Activated naive CD4-positive, alpha-beta T cell (primary cell): Measurements from ENCODE around the gene THAP9.
"Not testable (repeated sequence)": the region's sequence is repeated elsewhere in the genome, so short reads cannot be mapped to it uniquely, and the experiment has no call there.

Source experiments
- DNase-seq, 4 experiments: peaks; one replicate each; lab custom pipeline; 2025; lab: John Stamatoyannopoulos, UW

The THAP9 gene, protein sequence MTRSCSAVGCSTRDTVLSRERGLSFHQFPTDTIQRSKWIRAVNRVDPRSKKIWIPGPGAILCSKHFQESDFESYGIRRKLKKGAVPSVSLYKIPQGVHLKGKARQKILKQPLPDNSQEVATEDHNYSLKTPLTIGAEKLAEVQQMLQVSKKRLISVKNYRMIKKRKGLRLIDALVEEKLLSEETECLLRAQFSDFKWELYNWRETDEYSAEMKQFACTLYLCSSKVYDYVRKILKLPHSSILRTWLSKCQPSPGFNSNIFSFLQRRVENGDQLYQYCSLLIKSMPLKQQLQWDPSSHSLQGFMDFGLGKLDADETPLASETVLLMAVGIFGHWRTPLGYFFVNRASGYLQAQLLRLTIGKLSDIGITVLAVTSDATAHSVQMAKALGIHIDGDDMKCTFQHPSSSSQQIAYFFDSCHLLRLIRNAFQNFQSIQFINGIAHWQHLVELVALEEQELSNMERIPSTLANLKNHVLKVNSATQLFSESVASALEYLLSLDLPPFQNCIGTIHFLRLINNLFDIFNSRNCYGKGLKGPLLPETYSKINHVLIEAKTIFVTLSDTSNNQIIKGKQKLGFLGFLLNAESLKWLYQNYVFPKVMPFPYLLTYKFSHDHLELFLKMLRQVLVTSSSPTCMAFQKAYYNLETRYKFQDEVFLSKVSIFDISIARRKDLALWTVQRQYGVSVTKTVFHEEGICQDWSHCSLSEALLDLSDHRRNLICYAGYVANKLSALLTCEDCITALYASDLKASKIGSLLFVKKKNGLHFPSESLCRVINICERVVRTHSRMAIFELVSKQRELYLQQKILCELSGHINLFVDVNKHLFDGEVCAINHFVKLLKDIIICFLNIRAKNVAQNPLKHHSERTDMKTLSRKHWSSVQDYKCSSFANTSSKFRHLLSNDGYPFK

DNA sequence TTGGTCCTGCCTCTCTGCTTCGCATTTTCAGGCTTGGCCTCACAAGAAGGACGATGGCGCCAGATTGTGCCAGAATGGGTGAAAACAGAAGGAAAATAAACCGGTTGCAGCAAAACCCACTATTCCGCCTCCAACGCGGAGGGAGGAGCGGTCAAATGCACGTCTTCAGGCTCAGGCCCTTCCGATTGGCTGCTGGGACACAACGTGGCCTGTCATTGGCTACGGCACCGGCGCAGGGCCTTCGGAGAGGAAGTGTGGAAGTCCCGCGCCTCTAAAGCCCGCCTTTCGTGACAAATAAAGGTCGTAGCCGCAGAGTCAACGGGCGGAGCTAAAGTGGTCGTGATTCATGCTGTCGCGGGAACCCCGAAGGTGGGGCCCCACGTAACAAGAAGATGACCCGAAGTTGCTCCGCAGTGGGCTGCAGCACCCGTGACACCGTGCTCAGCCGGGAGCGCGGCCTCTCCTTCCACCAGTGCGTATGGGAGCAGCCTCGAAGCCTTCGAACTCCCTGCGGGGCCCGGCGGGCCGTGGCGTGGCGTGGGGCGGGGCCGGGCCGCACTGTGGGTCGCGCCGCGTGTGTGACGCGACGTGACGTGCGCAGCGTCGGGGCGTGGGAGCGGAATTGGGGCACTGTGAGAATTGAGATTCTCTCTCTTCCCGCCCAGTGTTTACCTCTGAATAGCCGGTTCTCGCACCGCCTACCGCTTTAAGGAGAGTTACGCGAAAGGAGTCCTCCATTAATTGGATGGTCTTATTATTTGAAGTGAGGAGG lies at the start of gene THAP9:
TSS of gene THAP9 (plus strand) at position 325 of the 772 bp plus-strand sequence. CDS start at position 393, 68 bp downstream.
- DNase-seq: peak; percentile 85 to 95 (median 92)

DNA sequence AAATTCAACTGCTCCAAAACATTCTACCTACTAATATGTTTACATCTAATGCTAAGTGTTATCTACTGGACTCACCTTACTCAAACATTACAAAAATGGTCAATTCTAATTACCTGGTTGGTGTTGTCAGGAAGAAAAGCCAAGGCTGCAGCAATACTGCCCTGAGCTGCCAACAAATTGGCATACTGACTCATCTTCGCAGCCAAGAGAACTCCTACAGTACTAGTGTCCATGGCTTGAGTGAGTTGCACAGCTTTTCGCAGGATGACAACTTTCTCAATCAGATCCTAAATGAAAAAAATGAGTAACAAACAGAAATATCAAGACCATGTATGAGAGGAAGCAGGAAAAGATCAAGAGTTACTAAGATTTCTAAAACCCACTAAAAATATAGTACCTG lies 49.2 kb upstream of the THAP9 start:
- DNase-seq: no peak

- no peak for DNase-seq
Observed at GRCh38 chr4:82851885-82852750, 48.4 kb upstream of the THAP9 start.

- DNase-seq: no peak
Observed at GRCh38 chr4:82852751-82853285, 47.7 kb upstream of the THAP9 start.

GRCh38 chr4:82860487-82860886 lies 40.0 kb upstream of the THAP9 start:
- not testable (repeated sequence) for DNase-seq

DNA sequence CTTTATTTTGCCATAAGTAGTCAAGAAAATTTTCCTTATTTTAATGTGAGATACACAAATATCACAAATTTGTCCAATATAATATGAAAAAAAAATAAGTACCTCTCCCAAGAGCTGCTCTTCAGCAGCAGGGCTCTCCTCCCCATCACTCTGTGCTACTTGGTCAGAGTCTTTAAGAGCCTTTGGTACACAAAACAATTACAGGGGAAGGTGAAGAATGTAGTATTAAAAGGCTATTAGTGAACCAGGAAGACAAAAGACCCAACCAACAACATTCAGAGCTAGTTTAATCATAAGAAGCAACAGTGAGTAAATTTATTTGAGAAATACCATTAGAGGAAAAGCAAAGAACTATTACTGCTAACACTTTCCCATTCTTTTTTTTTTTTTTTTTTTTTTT lies 39.0 kb upstream of the THAP9 start:
- DNase-seq: no peak

DNA sequence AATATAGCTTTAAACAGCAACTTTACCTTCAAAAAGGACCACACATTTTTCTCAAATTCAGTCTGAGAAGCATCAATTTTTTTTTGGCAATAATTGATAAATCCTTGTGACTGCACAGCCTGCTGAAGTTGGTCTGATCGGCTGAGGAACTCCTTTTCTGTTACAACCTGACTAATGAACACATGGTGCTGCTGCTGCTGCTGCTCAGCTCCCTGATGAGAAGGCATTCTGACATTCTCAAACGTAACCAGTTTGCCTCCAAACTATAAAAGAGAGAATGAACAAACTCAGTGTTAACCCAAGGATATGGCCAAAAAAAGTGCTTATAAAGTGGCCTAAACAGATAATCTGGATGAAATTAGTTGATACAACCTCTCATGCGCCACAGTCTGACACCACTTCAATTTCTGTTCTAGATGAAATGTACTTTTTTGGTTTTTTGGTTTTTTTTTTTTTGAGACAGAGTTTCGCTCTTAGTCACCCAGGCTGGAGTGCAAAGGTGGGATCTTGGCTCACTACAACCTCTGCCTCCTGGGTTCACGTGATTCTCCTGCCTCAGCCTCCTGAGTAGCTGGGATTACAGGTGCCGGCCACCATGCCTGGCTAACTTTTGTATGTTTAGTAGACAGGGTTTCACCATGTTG lies 36.1 kb upstream of the THAP9 start:
- DNase-seq: no peak

GRCh38 chr4:82865592-82865991 lies 34.9 kb upstream of the THAP9 start:
- no peak for DNase-seq

GRCh38 chr4:82866033-82866432 lies 34.5 kb upstream of the THAP9 start:
- not testable (repeated sequence) for DNase-seq

DNA sequence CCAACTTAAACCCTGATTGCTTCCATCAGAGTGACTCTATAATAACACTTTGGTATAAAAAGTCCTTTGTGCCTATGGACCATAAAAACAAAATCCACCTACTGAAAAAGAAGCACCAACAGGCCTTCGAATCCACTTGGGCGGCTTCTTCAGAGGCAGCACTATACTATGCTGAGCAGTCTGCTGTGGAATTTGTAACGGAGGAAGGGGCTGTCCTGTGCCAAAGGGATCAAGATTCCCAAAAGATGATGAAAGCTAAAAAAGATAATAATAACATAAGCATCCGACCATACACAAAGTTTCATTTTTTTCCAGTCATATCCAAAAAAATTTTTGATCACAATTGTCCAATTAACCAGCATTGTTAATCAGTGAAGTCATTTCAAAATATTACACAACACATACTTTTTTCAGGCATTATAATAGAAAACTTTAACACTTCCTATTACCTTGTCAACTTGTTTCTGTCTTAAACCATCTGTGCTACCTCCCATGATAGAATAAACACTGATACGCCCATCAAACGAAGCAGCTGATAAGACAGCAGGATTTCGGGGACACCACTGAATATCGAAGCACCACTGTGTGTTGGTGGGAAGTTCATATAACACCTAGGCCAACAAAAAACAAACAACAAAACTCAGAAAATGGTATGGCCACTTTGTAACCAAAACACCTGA lies 33.7 kb upstream of the THAP9 start:
- DNase-seq: no peak

- DNase-seq: no peak
Observed at GRCh38 chr4:82868572-82868971, 32.0 kb upstream of the THAP9 start.

DNA sequence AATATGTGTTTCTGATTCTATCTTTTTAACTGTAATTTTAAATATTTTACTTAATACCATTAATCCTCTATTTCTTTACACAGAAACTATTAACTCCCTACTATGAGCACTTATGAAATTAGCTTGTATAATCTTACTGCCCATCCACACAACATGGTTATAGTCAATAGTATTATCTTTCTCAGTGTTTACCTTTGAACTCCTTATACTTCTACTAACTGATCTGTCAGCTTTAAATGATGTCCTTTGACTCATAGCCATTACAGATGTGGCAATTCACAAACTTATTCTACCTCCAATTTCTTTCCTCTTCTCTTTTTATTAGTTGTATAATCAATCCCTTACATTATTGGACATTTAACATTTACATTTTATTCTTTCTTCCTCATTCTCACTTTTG lies 15.1 kb upstream of the THAP9 start:
- DNase-seq: no peak

- DNase-seq: no peak
Observed at GRCh38 chr4:82886147-82886942, 14.2 kb upstream of the THAP9 start.

DNA sequence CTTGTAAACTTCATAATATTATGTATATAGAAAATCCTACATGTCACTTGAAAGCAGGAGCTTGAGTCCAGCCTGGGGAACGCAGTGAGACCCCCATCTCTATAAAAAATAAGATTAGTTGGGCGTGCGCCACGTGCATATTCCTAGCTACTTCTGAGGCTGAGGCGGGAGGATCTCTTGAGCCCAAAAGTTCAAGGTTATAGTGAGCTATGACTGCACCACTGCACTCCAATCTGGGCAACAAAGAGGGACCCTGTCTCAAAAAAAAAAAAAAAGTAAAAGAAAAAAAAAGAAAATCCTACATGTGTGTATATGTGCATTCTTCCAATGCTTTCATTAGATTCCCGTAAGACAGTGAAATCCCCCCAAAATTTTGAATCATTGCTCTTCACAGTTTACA lies 11.2 kb upstream of the THAP9 start:
- no peak for DNase-seq

- no peak for DNase-seq
Observed at GRCh38 chr4:82890528-82890900, 10.0 kb upstream of the THAP9 start.

GRCh38 chr4:82890901-82891706 lies 9.4 kb upstream of the THAP9 start, which contains the start of gene SEC31A:
Gene SEC31A, minus strand, starts transcription at chr4:82891153. Its CDS starts 9,217 bp downstream, at chr4:82881936.
- DNase-seq: peak; percentile 90 to 96 (median 92)

DNA sequence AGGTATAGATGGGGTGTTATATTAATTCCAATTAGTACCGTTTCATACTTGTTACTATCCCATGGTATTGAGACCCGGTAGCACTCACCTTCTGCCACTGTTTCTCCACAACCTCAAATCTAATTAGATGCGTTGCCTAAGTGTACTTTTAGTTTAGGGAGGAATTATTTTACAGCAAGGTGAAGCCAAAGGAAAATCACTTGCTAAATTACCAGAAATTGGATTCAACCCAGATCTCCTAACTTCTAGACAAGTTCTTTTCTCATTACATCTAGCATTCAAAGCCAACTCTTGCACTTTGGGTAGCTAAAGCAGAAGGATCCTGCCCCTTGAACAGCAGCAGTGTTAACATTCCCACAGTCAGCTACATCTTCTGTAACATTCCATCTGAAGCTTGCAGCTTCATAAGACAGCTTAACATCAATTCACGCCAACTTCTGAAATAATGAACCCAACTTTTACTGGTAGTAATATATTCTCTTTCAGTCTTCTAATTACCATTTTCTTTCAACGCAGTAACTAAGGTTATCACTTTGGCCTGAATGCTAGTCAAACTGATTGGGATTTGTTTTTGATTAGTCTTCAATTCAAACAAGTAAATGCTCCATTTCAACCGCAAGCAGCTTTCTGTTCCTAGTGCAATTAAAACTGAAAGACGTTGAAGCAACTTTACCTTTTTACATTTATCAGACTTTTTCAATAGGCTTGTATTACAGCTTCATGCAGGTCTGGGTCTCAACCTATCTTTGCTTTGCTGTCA lies 8.6 kb upstream of the THAP9 start:
- no peak for DNase-seq
